Transverse colon (tissue), 4 donors: ENCODE measurements around the gene OR13A1.
"Not testable (repeated sequence)": the region's sequence is repeated elsewhere in the genome, so short reads cannot be mapped to it uniquely, and the experiment has no call there.

Source experiments
- CTCF ChIP-seq, 5 experiments: fragments of 200-600 bp in 3 of 5; fragments of 450-650 bp in 2 of 5; sonication (generic) in 3 of 5; IDR thresholded peaks; 1 replicate in 2 of 5; 2 replicates in 3 of 5; pipeline ENCODE4 v1.5.1; 2016 to 2017; ENCODE audit warnings: antibody characterized with exemption in 5 of 5, inconsistent platforms in 3 of 5, mild to moderate bottlenecking in 2 of 5, moderate library complexity in 1 of 5
- EP300 ChIP-seq: sonication (generic); formaldehyde crosslinking; IDR thresholded peaks from one replicate; pipeline ENCODE4 v1.6.1; 2017; ENCODE audit warnings: antibody characterized with exemption, low read depth
- POLR2A ChIP-seq: fragments of 450-650 bp; IDR thresholded peaks from one replicate; pipeline ENCODE4 v1.6.1; 2016; ENCODE audit warnings: antibody characterized with exemption, mild to moderate bottlenecking, moderate library complexity
- POLR2AphosphoS5 ChIP-seq, 3 donors: sonication (generic); formaldehyde crosslinking; IDR thresholded peaks; one replicate each; pipeline ENCODE4 v1.6.1; 2016; ENCODE audit warnings: antibody characterized with exemption in 3 of 3

GRCh38 chr10:45361983-45362799, 46.8 kb upstream of the OR13A1 start:
- TF ChIP-seq EP300; CTCF (IDR thresholded peaks at IDR 0.05); POLR2AphosphoS5 (IDR thresholded peaks at IDR 0.05); POLR2A: not testable (repeated sequence)
